HG02840 (cell line): ENCODE measurements around the gene MAML2.
"Not testable (repeated sequence)": the region's sequence is repeated elsewhere in the genome, so short reads cannot be mapped to it uniquely, and the experiment has no call there.

ENCODE experiments used
- ATAC-seq: cut with Tn5 transposase; IDR thresholded peaks from one replicate; pipeline ENCODE4 v1.9.1; 2021; ENCODE audit warnings: mild to moderate bottlenecking, moderate library complexity, moderate number of reproducible peaks; ENCODE audit not compliant: unreplicated experiment, low FRiP score

The MAML2 gene

GRCh38 chr11:96197801-96198701 lies 144.9 kb downstream of the MAML2 start:
- peak; percentile 76 for ATAC-seq

GRCh38 chr11:96197103-96197502 lies 145.9 kb downstream of the MAML2 start:
- no peak for ATAC-seq

GRCh38 chr11:96196181-96196662 lies 146.8 kb downstream of the MAML2 start:
- no peak for ATAC-seq

- ATAC-seq = no peak
Measured at GRCh38 chr11:96195671-96196070, 147.3 kb downstream of the MAML2 start.

- ATAC-seq = no peak
Measured at GRCh38 chr11:96194581-96195374, 148.2 kb downstream of the MAML2 start.

- no peak for ATAC-seq
Measured at GRCh38 chr11:96193745-96194443, 149.1 kb downstream of the MAML2 start.

GRCh38 chr11:96191752-96192151 lies 151.2 kb downstream of the MAML2 start:
- no peak for ATAC-seq

- peak; percentile 42 for ATAC-seq
Measured at GRCh38 chr11:96189351-96189750, 153.6 kb downstream of the MAML2 start.

- ATAC-seq = peak; percentile 32
Measured at GRCh38 chr11:96188243-96189006, 154.6 kb downstream of the MAML2 start.

- ATAC-seq = no peak
Measured at GRCh38 chr11:96187822-96188221, 155.2 kb downstream of the MAML2 start.

GRCh38 chr11:96186806-96187205 lies 156.2 kb downstream of the MAML2 start:
- no peak for ATAC-seq

GRCh38 chr11:96185220-96185768 lies 157.7 kb downstream of the MAML2 start:
- ATAC-seq = peak; percentile 77

GRCh38 chr11:96180937-96181336 lies 162.1 kb downstream of the MAML2 start:
- ATAC-seq = not testable (repeated sequence)

GRCh38 chr11:96180341-96180740 lies 162.7 kb downstream of the MAML2 start:
- no peak for ATAC-seq

GRCh38 chr11:96179905-96180304 lies 163.1 kb downstream of the MAML2 start:
- ATAC-seq = no peak

- ATAC-seq = no peak
Measured at GRCh38 chr11:96178887-96179279, 164.1 kb downstream of the MAML2 start.

- ATAC-seq = no peak
Measured at GRCh38 chr11:96178049-96178886, 164.7 kb downstream of the MAML2 start.

- no peak for ATAC-seq
Measured at GRCh38 chr11:96177146-96177545, 165.8 kb downstream of the MAML2 start.

- ATAC-seq = no peak
Measured at GRCh38 chr11:96173906-96174305, 169.1 kb downstream of the MAML2 start.
